Ishikawa (cell line): ENCODE results near the gene CAST.

Source experiments
- CREB1 ChIP-seq: IDR thresholded peaks from 2 replicates; pipeline ENCODE4 v1.6.1; 2012; ENCODE audit warnings: low read depth
- EP300 ChIP-seq: IDR thresholded peaks from 2 replicates; pipeline ENCODE4 v1.6.1; 2012; ENCODE audit warnings: borderline replicate concordance
- NFIC ChIP-seq: IDR thresholded peaks from 2 replicates; pipeline ENCODE4 v1.6.1; 2012
- TCF12 ChIP-seq: IDR thresholded peaks from 2 replicates; pipeline ENCODE4 v1.6.1; 2012; ENCODE audit warnings: low read depth
- YY1 ChIP-seq: IDR thresholded peaks from 2 replicates; pipeline ENCODE4 v1.6.1; 2012; ENCODE audit warnings: low read depth
- TF ChIP-seq, protein P1 (sequence below): IDR thresholded peaks from 2 replicates; pipeline ENCODE4 v1.6.1; 2012; ENCODE audit warnings: low read depth, mild to moderate bottlenecking
- TF ChIP-seq, protein P2 (sequence below): IDR thresholded peaks from 2 replicates; pipeline ENCODE4 v1.6.1; 2012

DNA sequence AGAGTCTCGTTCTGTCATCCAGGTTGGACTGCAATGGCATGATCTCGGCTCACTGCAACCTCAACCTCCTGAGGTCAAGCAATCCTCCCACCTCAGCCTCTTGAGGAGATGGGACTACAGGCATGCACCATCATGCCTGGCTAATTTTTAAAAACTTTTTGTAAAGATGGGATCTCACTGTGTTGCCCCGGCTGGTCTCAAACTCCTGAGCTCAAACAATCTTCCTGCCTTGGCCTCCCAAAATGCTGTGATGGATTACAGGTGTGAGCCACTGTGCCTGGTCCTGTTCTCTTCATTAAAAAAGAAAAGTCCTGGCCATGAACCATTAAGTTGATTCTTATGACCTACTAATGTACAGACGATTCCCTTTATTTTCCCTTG is 90.8 kb downstream of the CAST start:
- TF ChIP-seq YY1 (no peak), EP300 (no peak), CREB1 (no peak), NFIC (no peak), TCF12 (no peak)
- TF ChIP-seq, protein P1, sequence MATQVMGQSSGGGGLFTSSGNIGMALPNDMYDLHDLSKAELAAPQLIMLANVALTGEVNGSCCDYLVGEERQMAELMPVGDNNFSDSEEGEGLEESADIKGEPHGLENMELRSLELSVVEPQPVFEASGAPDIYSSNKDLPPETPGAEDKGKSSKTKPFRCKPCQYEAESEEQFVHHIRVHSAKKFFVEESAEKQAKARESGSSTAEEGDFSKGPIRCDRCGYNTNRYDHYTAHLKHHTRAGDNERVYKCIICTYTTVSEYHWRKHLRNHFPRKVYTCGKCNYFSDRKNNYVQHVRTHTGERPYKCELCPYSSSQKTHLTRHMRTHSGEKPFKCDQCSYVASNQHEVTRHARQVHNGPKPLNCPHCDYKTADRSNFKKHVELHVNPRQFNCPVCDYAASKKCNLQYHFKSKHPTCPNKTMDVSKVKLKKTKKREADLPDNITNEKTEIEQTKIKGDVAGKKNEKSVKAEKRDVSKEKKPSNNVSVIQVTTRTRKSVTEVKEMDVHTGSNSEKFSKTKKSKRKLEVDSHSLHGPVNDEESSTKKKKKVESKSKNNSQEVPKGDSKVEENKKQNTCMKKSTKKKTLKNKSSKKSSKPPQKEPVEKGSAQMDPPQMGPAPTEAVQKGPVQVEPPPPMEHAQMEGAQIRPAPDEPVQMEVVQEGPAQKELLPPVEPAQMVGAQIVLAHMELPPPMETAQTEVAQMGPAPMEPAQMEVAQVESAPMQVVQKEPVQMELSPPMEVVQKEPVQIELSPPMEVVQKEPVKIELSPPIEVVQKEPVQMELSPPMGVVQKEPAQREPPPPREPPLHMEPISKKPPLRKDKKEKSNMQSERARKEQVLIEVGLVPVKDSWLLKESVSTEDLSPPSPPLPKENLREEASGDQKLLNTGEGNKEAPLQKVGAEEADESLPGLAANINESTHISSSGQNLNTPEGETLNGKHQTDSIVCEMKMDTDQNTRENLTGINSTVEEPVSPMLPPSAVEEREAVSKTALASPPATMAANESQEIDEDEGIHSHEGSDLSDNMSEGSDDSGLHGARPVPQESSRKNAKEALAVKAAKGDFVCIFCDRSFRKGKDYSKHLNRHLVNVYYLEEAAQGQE, result no peak
- TF ChIP-seq, protein P2, sequence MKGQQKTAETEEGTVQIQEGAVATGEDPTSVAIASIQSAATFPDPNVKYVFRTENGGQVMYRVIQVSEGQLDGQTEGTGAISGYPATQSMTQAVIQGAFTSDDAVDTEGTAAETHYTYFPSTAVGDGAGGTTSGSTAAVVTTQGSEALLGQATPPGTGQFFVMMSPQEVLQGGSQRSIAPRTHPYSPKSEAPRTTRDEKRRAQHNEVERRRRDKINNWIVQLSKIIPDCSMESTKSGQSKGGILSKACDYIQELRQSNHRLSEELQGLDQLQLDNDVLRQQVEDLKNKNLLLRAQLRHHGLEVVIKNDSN, result no peak
